Measurements from ENCODE around the gene LCK.
"Not testable (repeated sequence)": the region's sequence is repeated elsewhere in the genome, so short reads cannot be mapped to it uniquely, and the experiment has no call there.

Gene LCK

DNA sequence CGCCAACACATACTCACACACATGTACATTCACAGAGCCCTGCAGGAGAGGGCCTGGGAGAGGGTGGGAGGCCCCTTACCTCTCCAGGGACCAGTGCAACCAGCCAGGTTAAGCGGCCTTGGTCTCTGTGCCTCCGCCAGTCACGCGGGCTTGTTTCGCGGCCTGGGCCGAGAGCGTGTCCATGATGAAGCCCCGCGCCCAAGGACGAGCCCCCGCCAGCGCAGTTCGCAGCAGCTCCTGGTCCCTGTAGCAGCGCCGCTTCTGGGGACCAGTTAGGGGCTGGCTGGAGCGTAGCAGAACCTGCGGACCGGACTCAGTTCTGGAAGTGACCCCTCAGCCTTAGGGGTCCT lies 11.3 kb upstream of the LCK start:
- DNase-seq (ENCODE audit: low read depth in 2 of 3, low spot score in 1 of 3): no peak

DNA sequence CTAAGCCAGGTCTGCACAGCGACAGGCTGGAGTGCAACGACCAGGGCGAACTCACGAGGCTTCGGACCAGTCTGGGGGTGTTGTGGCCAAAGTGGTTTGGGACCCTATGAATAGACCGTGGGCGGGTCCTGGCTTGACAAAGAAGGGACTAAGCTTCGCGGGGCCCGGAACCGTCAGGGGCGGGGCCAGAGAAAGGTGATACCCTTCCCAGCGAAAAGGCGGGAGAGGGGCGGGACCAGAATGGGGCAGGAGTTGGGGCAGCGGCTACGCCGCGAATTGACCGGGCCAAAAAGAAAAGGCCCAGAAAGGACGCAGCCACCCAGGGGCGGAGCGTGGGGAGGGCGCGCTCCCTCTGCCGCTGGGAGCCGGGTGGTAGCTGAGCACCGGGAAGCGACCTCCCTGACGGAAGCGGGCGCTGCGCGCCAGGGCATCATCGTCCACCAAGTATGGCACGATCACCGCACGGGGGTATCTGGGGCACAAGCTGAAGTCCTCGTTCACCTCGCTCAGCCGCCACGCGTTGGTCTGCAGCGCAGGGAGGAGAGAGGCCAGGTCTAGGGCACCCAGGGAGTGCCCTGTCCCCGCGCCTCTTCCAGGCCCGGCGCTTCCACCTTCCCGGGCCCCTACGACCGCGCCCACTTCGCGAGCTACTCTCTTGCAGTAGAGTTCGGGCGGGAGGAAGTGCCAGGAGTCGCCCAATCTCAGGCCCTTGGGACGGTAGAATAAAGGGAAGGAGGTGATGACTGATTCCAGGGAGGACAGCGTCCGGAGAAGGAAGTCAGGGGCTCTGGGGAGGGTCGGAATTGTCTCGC lies 10.7 kb upstream of the LCK start:
- no peak for DNase-seq (ENCODE audit: low read depth in 2 of 3, low spot score in 1 of 3)

DNA sequence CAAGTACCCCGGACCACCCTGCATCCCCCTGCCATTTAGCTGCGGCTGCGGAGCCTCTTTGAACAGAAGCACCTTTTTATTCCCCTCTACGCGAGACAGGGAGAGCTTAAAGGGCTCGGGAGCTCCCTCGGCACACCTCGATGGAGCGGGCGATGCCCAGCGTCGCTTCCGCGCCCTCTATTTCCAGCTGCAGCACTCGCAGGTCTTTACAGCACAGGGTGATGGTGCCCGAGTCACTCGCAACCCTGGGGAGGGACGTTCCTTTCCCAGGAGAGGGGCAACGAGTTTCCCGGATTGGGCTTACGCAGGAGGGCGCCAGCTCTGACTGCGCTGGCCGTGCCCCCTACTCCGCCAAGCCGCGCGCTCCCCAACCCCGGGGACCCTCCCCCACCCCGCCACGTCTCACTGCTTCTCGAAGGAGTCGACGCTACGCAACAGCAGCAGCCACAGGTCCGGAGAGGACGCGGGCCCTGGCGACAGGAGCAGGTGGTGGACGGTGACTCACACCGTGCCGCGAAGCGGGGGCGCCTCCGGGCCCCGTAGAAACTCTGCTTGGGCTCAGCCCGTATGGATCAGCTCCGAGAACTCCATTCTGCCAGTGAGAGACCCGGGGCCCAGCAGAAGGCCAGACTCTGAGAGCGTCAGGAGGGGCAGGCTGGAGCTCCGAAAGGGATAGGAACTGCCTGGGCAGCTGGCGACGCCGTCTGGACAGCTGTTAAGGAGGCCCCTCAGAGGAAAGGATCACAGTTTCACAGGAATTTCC lies 9.9 kb upstream of the LCK start:
- DNase-seq (ENCODE audit: low read depth in 2 of 3, low spot score in 1 of 3): no peak

DNA sequence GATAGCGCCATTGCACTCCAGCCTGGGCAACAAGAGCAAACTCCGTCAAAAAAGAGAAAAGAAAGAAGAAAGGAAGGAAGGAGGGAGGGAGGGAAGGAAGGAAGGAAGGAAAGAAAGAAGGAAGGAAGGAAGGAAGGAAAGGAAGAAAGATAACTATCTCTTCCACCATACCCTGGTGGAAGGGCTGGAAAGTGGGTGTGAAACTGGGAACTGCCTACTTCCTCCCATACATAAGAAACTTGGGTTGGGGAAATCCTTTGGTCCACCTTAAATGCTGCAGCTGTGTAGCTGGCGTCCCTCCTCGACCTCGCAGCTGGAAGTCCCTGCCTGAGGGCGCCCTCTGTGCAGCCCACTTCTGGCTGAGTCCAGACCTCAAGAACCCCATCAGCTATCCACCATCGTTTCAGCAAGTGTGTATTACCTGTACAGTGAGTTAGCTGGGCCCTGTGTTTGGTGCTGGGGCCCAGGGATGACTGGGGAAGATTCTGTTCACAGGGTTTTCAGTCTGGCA lies 8.7 kb upstream of the LCK start:
- DNase-seq (ENCODE audit: low read depth in 2 of 3, low spot score in 1 of 3): no peak

DNA sequence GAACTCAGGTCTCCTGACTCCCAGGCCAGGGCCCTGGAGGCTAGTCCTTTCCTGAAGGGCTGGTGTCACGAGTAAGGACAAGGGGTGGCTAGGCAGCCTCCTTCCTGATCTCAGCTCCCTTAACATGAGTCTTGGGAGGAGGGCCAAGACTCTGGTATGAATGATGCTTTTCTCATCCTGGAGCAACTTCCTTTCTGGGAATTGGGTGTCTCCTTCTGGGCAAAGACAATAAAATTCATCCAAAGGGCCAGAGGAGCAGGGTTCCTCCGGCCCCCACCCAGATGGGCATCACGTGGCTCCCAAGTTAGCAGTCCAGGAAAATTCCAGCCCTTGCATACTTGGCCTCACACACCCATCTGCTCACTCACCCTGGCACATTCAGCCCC lies 4.2 kb upstream of the LCK start, which contains the start of gene FAM167B:
Gene FAM167B (plus strand): TSS at position 335 of the 386 bp plus-strand sequence. CDS start 200 bp downstream, outside the sequence.
- DNase-seq (ENCODE audit: low read depth in 2 of 3, low spot score in 1 of 3): no peak

DNA sequence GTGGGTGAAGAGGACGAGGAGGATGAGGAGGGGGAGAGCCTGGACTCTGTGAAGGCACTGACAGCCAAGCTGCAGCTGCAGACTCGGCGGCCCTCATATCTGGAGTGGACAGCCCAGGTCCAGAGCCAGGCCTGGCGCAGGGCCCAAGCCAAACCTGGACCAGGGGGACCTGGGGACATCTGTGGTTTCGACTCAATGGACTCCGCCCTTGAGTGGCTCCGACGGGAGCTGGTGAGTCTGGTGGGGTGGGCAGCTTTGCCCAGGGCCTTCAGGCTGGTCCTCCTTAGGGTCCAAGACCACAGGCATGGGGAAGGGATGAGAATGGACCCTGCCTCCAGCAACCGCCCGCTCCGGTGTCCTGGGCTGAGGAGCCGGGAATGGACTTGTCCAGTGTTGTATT lies 3.6 kb upstream of the LCK start:
- no peak for DNase-seq (ENCODE audit: low read depth in 2 of 3, low spot score in 1 of 3)

DNA sequence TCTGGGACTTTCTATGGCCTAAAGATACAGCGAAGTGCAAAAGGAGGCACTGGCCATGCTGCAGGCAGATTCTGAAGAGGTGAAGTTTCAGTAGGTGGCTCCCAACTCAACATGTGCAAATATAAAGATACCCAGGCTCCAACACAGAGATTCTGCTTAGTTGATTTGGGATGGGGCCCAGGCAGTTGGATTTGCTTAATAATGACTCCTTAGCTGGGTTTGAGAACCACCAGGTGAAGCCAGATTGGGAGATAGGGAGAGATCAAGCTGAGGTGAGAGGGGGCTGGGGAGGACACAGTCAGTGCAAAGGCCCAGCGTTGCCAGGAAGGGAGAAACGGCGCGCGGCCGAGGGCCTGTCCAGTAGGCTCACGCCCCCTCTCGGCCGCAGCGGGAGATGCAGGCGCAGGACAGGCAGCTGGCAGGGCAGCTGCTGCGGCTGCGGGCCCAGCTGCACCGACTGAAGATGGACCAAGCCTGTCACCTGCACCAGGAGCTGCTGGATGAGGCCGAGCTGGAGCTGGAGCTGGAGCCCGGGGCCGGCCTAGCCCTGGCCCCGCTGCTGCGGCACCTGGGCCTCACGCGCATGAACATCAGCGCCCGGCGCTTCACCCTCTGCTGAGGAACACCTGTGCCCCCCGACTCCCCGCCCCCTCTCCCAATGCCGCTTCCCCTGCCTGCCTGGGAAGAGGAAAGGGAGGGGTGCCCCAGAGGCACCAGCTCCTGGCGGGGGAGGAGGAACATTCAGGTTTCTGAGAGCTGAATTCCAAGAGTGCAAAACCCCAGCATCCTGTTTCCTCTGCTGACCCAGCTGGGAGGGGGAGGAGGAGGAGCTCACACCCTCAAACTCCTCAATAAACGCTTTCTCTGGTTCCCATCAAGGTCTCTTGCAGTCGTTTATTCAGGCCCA lies 2.8 kb upstream of the LCK start:
- peak; percentile 72 to 81 (median 80) for DNase-seq (ENCODE audit: low read depth in 2 of 3, low spot score in 1 of 3)

DNA sequence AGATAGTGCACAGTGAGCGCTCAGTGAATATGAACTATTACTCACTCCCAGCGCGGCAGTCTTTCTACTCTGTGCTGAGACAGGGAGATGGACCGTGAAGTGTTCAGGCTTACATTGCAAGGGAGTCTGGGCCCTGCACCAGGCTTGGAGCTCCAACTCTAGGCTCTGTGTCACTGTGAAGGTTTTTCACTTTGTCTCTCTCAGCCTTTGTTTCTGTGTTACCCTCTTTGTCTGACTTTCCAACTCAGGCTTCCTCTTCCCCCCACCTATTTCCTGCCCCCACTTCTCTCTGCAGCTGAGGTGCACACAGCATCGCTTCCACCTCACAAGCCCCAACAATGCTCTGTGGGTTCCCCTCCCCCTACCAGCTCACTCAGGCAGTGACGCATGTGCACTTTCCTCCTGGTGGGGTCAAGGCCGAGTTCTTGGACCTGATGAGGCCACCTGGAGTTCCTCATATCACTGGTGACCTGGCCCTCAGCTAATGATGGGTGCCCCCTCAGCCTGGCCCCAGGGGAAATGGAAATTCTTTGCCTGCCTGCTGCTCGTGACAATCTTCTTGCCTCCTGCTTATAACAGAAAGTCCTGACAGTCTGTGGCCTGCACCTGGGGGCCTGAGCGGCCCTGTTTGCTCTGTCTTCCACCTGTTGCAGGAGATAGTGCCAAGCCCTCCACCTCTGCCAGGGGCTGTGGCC lies 1.1 kb upstream of the LCK start:
- peak; percentile 59 to 70 (median 60) for DNase-seq (ENCODE audit: low read depth in 2 of 3, low spot score in 1 of 3)

DNA sequence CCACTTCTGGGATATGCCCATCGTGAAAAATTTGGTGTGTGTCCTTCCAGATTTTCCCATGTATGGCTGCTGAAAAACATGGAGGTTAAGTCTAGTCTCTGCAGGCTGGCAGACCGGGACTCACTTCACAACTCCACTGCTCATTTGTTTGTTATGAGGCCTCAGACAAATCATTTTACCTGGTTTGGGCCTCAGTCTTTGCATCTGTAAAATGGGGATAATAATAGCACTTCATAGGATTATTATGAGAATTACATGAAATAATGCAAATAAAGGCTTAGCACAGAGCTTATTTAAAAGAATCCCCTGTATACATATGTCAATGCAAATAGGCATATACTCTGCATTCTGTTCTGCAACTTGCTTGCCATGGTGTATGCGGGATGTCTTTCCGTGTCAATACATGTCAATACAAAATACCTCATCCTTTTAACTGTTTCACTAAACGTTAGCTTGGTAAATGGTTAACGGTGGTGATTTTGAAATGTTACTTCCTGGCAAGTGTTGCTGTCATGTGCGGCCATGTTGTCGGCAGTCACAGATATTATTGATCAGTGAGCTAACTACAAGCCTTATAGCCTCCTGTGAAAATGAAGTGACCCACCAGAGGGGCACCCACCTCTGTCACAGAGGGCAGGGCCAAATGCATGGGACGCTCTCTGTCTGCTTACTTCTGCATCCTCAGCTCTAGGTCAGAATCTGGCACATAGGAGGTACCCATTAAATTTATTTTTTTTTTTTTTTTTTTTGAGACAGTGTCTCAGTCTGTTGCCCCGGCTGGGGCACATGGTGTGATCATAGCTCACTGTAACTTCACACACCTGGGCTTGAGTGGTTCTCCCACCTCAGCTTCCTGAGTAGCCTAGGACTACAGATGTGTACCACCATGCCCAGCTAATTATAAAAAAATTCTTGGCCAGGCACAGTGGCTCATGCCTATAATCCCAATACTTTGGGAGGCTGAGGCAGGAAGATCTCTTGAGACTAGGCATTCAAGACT lies 4.3 kb downstream of the LCK start:
- no peak for DNase-seq (ENCODE audit: low read depth in 2 of 3, low spot score in 1 of 3)

DNA sequence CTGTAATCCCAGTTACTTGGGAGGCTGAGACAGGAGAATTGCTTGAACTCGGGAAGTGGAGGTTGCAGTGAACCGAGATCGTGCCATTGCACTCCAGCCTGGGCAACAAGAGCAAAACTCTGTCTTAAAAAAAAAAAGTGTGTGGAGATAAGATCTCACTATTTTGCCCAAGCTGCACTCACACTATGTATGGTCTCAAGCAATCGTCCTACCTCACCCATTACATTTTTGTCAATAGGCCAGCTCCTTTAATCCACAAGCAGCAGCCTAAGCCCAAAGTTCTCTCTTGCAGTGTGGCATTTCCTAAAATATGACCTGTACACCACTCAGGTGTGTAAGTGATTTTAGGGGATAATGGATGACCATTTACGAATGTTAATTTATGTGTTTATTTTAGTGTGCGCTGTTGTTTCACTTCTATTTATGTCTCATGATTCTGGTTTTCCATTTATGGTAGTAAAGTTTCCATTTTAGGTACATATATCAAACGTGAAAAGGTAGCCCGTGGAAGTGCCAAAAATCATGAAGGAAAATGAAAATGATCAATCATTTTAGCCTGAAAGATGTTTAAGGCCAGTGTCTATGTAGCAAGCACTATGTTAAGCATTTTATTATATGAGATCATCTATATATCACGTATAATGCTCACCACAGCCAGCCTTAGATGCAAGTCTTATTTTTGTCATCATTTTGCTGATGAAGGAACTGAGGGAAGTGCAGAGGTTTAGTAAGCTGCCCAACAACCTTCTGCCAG lies 5.6 kb downstream of the LCK start:
- DNase-seq (ENCODE audit: low read depth in 2 of 3, low spot score in 1 of 3): no peak

DNA sequence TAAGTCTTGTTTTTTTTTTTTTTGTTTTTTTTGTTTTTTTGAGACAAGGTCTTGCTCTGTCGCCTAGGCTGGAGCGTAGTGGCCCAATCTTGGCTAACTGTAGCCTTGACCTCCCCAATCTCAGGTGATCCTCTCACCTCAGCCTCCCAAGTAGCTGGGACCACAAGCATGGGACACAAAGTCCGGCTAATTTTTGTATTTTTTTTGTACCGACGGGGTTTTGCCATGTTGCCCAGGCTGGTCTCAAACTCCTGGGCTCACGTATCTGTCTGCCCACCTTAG lies 6.1 kb downstream of the LCK start:
- DNase-seq (ENCODE audit: low read depth in 2 of 3, low spot score in 1 of 3): no peak

DNA sequence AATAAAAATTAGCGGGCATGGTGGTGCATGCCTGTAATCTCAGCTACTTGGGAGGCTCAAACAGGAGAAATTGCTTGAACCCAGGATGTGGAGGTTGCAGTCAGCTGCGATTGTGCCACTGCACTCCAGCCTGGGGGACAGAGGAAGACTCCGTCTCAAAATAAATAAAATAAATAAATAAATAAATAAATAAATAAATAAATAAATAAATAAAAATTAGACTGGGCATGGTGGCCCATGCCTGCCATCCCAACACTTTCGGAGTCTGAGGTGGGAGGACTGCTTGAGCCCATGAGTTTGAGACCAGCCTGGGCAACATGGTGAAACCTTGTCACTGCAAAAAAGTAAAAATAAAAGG lies 12.2 kb downstream of the LCK start:
- not testable (repeated sequence) for DNase-seq (ENCODE audit: low read depth in 2 of 3, low spot score in 1 of 3)

DNA sequence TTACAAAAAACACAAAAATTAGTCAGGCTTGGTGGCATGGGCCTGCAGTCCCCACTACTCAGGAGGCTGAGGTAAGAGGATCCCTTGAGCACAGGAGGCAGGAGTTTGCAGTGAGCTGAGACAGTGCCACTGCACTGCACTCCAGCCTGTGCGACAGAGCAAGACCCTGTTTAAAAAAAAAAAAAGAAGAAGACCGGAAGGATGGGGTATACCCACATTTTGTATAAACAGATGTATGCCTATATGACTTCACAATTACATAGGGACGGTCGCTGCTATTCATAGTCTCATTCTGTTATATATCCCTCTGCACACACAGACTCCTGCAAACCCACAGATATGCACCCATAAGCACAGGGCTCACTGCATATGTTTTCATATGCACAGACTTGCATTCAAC lies 12.7 kb downstream of the LCK start:
- DNase-seq (ENCODE audit: low read depth in 2 of 3, low spot score in 1 of 3): no peak

DNA sequence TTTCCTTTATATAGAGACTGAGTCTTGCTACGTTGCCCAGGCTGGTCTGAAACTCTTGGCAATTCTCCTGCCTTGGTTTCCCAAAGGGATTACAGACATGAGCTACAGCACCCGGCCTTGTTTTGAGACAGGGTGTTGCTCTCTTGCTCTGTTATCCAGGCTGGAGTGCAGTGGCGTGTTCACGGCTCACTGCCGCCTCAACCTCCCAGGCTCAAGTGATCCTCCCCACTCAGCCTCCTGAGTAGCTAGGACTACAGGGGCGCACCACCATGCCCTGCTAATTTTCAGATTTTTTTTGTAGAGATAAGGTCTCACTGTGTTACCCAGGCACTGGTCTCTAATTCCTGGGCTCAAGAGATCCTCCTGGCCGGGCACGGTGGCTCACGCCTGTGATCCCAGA lies 14.8 kb downstream of the LCK start:
- no peak for DNase-seq (ENCODE audit: low read depth in 2 of 3, low spot score in 1 of 3)

DNA sequence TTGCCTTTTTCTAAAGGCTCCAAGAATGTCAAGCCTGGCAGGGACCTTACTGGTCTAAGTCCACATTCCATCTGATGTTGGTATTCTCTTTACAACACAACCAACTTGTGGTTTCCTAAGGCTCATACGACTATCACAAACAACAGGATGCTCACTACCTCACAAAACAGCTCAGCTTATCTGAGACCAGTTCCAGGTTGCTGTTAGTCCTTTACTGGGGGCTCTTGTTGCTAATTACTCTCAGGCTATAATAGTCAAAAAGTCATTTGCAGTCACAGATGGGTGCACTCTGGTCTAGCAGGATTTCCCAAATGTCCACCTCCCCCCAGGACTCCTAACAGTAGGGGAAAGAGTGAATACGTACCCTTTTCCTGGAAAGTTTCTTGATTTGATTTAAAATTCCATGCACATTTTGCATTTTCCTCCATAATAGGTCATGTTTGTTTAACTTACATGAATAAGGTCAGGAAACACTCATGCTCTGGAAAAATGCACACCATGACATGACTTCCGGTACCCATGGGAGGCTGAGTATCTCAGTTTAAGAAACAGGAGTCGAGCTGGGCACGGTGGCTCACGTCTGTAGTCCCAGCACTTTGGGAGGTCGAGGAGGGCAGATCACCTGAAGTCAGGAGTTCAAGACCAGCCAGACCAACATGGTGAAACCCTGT lies 16.0 kb downstream of the LCK start:
- no peak for DNase-seq (ENCODE audit: low read depth in 2 of 3, low spot score in 1 of 3)

DNA sequence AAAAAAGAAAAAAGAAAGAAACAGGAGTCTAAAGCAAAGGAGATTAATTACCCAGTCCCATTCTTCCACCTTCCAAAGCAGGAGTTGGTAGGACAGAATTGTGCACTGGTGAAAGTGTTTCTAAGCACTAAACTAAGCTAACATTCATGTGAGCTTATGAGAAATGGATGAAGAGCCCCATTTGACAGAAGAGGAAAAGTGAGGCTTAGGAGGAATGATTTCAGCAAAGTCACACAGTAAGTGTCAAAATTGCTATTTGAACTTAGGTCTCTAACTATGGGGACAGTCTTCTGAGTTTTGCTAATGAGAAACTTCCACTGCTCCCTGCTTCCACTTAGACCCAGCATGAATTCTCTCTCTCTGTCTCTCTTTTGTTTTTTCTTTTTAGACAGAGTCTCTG lies 18.7 kb downstream of the LCK start:
- DNase-seq (ENCODE audit: low read depth in 2 of 3, low spot score in 1 of 3): no peak

DNA sequence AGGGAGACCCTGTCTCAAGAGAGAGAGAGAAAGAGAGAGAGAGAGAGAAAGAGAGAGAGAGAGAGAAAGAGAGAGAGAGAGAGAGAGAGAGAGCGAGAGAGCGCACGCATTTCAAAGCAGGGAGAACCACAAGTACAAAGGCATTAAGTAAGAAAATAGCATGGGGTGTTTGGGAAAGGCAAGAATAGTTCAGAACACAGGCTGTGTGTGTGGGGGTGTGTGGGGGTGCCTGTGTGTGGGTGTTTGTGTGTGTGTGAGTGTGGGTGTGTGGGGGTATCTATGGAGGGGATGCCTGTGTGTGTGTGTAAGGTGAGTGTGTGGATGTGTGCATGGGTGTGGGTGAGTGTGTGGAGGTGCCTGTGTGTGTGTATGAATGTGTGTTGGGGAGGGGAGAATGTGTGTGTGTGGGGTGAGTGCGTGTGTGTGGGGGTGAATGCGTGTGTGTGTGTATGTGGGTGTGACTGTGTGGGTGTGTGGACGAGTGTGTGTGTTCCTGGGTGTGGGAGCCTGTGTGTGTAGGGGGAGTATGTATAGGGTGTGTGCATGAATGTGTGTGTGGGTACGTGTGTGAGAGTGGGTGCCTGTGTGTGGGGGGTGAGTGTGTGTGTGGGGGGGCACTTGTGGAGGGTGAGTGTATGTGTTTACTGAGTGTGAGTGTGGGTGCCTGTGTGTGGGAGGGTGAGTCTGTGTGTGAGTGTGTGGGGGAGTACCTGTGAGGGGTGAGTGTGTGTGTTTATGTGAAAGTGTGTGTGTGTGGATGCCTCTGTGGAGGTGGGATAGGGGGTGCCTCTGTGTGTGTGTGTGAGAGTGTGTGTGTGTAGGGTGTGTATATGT lies 21.7 kb downstream of the LCK start:
- no peak for DNase-seq (ENCODE audit: low read depth in 2 of 3, low spot score in 1 of 3)

All from stimulated activated CD4-positive, alpha-beta T cell treated with anti-CD3 and anti-CD28 coated beads, Interleukin-12 subunit alpha, Interleukin-12 subunit beta, amount 100 ng/mL, for 48 hours (primary cell).